Naive thymus-derived CD4-positive, alpha-beta T cell (primary cell): Measurements from ENCODE around the gene MRPL38. TPM values are rescaled to one million over a fixed set of nuclear protein-coding genes. Genes with fewer than 3 reads are reported as not detected.
"Not testable (repeated sequence)": the region's sequence is repeated elsewhere in the genome, so short reads cannot be mapped to it uniquely, and the experiment has no call there.

Experiments
- ATAC-seq: fragments of 150-1000 bp; cut with Tn5 transposase; 2 replicates; pipeline ENCODE4 v1.10.0; 2021; ENCODE audit warnings: mild to moderate bottlenecking, moderate library complexity
- CTCF ChIA-PET: fragments of 350-600 bp; sonication (Branson Sonifier 250); formaldehyde crosslinking; loops from one replicate; lab custom pipeline; 2021; ENCODE audit warnings: antibody characterized with exemption; lab: Charles Lee
- POLR2A ChIA-PET: fragments of 350-600 bp; sonication (Branson Sonifier 250); formaldehyde crosslinking; loops from one replicate; lab custom pipeline; 2021; ENCODE audit warnings: antibody characterized with exemption, inconsistent platforms; lab: Charles Lee
- DNase-seq, 9 donors: peaks; one replicate each; pipeline versions ENCODE4 v3.0.0 to v3.0.0-alpha.2; 2020 to 2022; ENCODE audit warnings: mixed read lengths in 1 of 9
- H3K27ac ChIP-seq: one replicate; pipeline ENCODE4 v1.7.0; 2013; ENCODE audit warnings: mild to moderate bottlenecking, low read depth, low read length, moderate library complexity
- H3K27me3 ChIP-seq, 2 donors: one replicate each; pipeline ENCODE4 v1.7.0; 2013; ENCODE audit warnings: low read length in 2 of 2, mild to moderate bottlenecking in 2 of 2, moderate library complexity in 2 of 2; ENCODE audit not compliant: control insufficient read depth in 2 of 2, insufficient read depth in 2 of 2
- H3K36me3 ChIP-seq, 3 experiments: 1 replicate in 2 of 3; 2 replicates in 1 of 3; pipeline ENCODE4 v1.7.0; 2013; ENCODE audit warnings: low read length in 3 of 3, mild to moderate bottlenecking in 3 of 3, moderate library complexity in 1 of 3; ENCODE audit not compliant: insufficient read depth in 3 of 3, control insufficient read depth in 2 of 3
- H3K4me1 ChIP-seq, 2 donors: one replicate each; pipeline ENCODE4 v1.7.0; 2013; ENCODE audit warnings: low read length in 2 of 2, mild to moderate bottlenecking in 2 of 2, moderate library complexity in 1 of 2; ENCODE audit not compliant: control insufficient read depth in 2 of 2, insufficient read depth in 2 of 2
- H3K4me3 ChIP-seq: 2 replicates; pipeline ENCODE4 v1.7.0; 2013; ENCODE audit warnings: mild to moderate bottlenecking, low read length
- H3K9me3 ChIP-seq, 3 experiments: 1 replicate in 2 of 3; 2 replicates in 1 of 3; pipeline ENCODE4 v1.7.0; 2013; ENCODE audit warnings: low read length in 3 of 3; ENCODE audit not compliant: control insufficient read depth in 2 of 3
- H3K27ac Mint-ChIP-seq, 9 donors: one replicate each; pipeline ENCODE4 v1.8.0; 2020 to 2022; ENCODE audit warnings: mixed read lengths in 9 of 9, mild to moderate bottlenecking in 8 of 9, moderate library complexity in 5 of 9, inconsistent platforms in 2 of 9
- H3K27me3 Mint-ChIP-seq, 5 donors: one replicate each; pipeline ENCODE4 v1.8.0; 2021 to 2022; ENCODE audit warnings: mixed read lengths in 5 of 5, mild to moderate bottlenecking in 1 of 5
- H3K36me3 Mint-ChIP-seq, 5 donors: one replicate each; pipeline ENCODE4 v1.8.0; 2020 to 2022; ENCODE audit warnings: mixed read lengths in 5 of 5, mild to moderate bottlenecking in 3 of 5, inconsistent platforms in 1 of 5
- H3K4me1 Mint-ChIP-seq, 7 donors: one replicate each; pipeline ENCODE4 v1.8.0; 2020 to 2022; ENCODE audit warnings: mixed read lengths in 7 of 7, mild to moderate bottlenecking in 3 of 7, inconsistent platforms in 1 of 7
- H3K4me3 Mint-ChIP-seq, 10 donors: one replicate each; pipeline ENCODE4 v1.8.0; 2020 to 2022; ENCODE audit warnings: mild to moderate bottlenecking in 10 of 10, mixed read lengths in 10 of 10, moderate library complexity in 6 of 10, inconsistent platforms in 2 of 10
- H3K9me3 Mint-ChIP-seq, 11 donors: one replicate each; pipeline ENCODE4 v1.8.0; 2020 to 2022; ENCODE audit warnings: mixed read lengths in 11 of 11, mild to moderate bottlenecking in 4 of 11, inconsistent platforms in 1 of 11, moderate library complexity in 1 of 11
- intact Hi-C, 2 donors: fragments of 100-400 bp; cut with micrococcal nuclease; formaldehyde crosslinking; loops; one replicate each; pipeline ENCODE4 v1.15.1; 2023
- polyA plus RNA-seq, 2 donors: library from polyadenylated mRNA; unstranded; fragments of 300-500 nt; fragmentation: Illumina TruSeq; gene quantifications; one replicate each; pipeline ENCODE4 v1.2.3, GENCODE V29; 2021
- total RNA-seq, 6 experiments: library from RNA in 5 of 6; stranded (reverse) in 5 of 6; gene quantifications; 1 replicate in 5 of 6; 2 replicates in 1 of 6; pipeline ENCODE4 v1.2.3 and lab custom pipeline; 2021 to 2026

The MRPL38 gene
- total and polyA plus RNA-seq, 7 experiments from 2014 or later = 64.6 to 154 (median 101) TPM

GRCh38 chr17:75872434-75873351 lies 32.0 kb downstream of the MRPL38 start:
- H3K4me3 Mint-ChIP-seq = peak overlapping the region in 5 of 10 donors; percentile 30 to 69 (median 48)
- Histone ChIP-seq H3K27me3 (no peaks in the 10 kb centered on the region), H3K9me3 (no peaks in the 10 kb centered on the region), H3K4me3 (no peak overlapping the region), H3K36me3 (no peaks in the 10 kb centered on the region), H3K4me1 (peaks cover 30 to 36% of the 10 kb centered on the region in 2 donors), H3K27ac (peak overlapping the region; percentile 57)
- H3K4me1 Mint-ChIP-seq = peaks cover 24 to 50% (median 39%) of the 10 kb centered on the region in 7 donors
- H3K27me3 Mint-ChIP-seq = peaks cover 0 to 2% (median 0%) of the 10 kb centered on the region in 5 donors
- H3K27ac Mint-ChIP-seq = peak overlapping the region; percentile 68 to 98 (median 83)
- intact Hi-C loops = loop anchor here in 1 of 2 donors (1.0 kb wide), 1 partner anchor 17 kb away; the partner anchor contains the start of gene WBP2
- H3K9me3 Mint-ChIP-seq = no peaks in the 10 kb centered on the region
- ATAC-seq (peak; percentile 68), DNase-seq (peak in 8 of 9 donors; percentile 41 to 75 (median 59))
- ChIA-PET POLR2A (interaction anchor here (0.9 to 20.0 kb wide), 7 partner anchors 15 to 96 kb away, joined by 3 to 354 read pairs (median 8); partner anchors contain the start of genes TRIM65, UNK and WBP2), CTCF (interaction anchor here (1.1 to 1.6 kb wide), 5 partner anchors 8 to 90 kb away, joined by 3 to 5 read pairs (median 3); partner anchors contain the start of gene WBP2)
- H3K36me3 Mint-ChIP-seq = peaks cover 0 to 2% (median 0%) of the 10 kb centered on the region in 5 donors

- peaks cover 10 to 13% of the 10 kb centered on the region in 2 donors for H3K4me1 ChIP-seq
- H3K9me3 ChIP-seq, ATAC-seq, H3K27me3 Mint-ChIP-seq, H3K27ac ChIP-seq, DNase-seq, intact Hi-C loops, H3K27me3 ChIP-seq, H3K4me3 ChIP-seq, H3K9me3 Mint-ChIP-seq, H3K4me3 Mint-ChIP-seq, CTCF ChIA-PET, H3K36me3 ChIP-seq, H3K36me3 Mint-ChIP-seq: not testable (repeated sequence)
- peaks cover 7 to 34% (median 24%) of the 10 kb centered on the region in 7 donors for H3K4me1 Mint-ChIP-seq
- H3K27ac Mint-ChIP-seq = peak overlapping the region in 7 of 9 donors; percentile 1 to 80 (median 44)
- POLR2A ChIA-PET = interaction anchor here (20.0 kb wide), 1 partner anchor 12 kb away, joined by 354 read pairs; the partner anchor contains the start of gene WBP2
These were observed 34.5 kb downstream of the MRPL38 start for GRCh38 chr17:75870228-75870627.

- CTCF ChIA-PET = no interaction called here
- no peak overlapping the region for H3K4me3 Mint-ChIP-seq
- Histone ChIP-seq H3K4me3 (no peak overlapping the region), H3K27ac (no peak overlapping the region), H3K27me3 (no peaks in the 10 kb centered on the region), H3K4me1 (peaks cover 13 to 18% of the 10 kb centered on the region in 2 donors), H3K36me3 (no peaks in the 10 kb centered on the region), H3K9me3 (no peaks in the 10 kb centered on the region)
- H3K27me3 Mint-ChIP-seq = no peaks in the 10 kb centered on the region
- intact Hi-C loops = no loop called here
- peak overlapping the region in 1 of 9 donors; percentile 52 for H3K27ac Mint-ChIP-seq
- no peaks in the 10 kb centered on the region for H3K9me3 Mint-ChIP-seq
- H3K4me1 Mint-ChIP-seq = peaks cover 8 to 41% (median 26%) of the 10 kb centered on the region in 7 donors
- POLR2A ChIA-PET = interaction anchor here (20.0 kb wide), 1 partner anchor 11 kb away, joined by 354 read pairs; the partner anchor contains the start of gene WBP2
- no peak for ATAC-seq
- no peak for DNase-seq
- H3K36me3 Mint-ChIP-seq = no peaks in the 10 kb centered on the region
These were observed 35.2 kb downstream of the MRPL38 start for GRCh38 chr17:75869282-75870141.

GRCh38 chr17:75868730-75869281 lies 35.9 kb downstream of the MRPL38 start:
- H3K4me3 ChIP-seq, H3K27ac ChIP-seq, H3K27me3 ChIP-seq, ATAC-seq, H3K27me3 Mint-ChIP-seq, H3K36me3 ChIP-seq, H3K9me3 Mint-ChIP-seq, H3K36me3 Mint-ChIP-seq, H3K9me3 ChIP-seq, DNase-seq, intact Hi-C loops, H3K4me3 Mint-ChIP-seq: not testable (repeated sequence)
- peaks cover 20 to 25% of the 10 kb centered on the region in 2 donors for H3K4me1 ChIP-seq
- peak overlapping the region in 1 of 9 donors; percentile 52 for H3K27ac Mint-ChIP-seq
- ChIA-PET CTCF (interaction anchor here (1.0 to 1.7 kb wide), 2 partner anchors 14 to 27 kb away, joined by 3 to 5 read pairs; partner anchors contain the start of gene WBP2), POLR2A (interaction anchor here (20.0 kb wide), 1 partner anchor 11 kb away, joined by 354 read pairs; the partner anchor contains the start of gene WBP2)
- peaks cover 15 to 43% (median 32%) of the 10 kb centered on the region in 7 donors for H3K4me1 Mint-ChIP-seq

GRCh38 chr17:75865404-75866188 lies 39.1 kb downstream of the MRPL38 start:
- H3K36me3 ChIP-seq, ATAC-seq, H3K27me3 ChIP-seq, H3K27ac ChIP-seq, H3K9me3 ChIP-seq, intact Hi-C loops, H3K4me3 ChIP-seq, H3K27me3 Mint-ChIP-seq, H3K36me3 Mint-ChIP-seq, H3K9me3 Mint-ChIP-seq, DNase-seq: not testable (repeated sequence)
- Mint-ChIP-seq H3K27ac (peak overlapping the region in 7 of 9 donors; percentile 8 to 93 (median 75)), H3K4me1 (peaks cover 10 to 29% (median 22%) of the 10 kb centered on the region in 7 donors), H3K4me3 (peak overlapping the region in 4 of 10 donors; percentile 2 to 72 (median 29))
- ChIA-PET POLR2A (interaction anchor here (0.7 to 20.0 kb wide), 3 partner anchors 8 to 24 kb away, joined by 3 to 354 read pairs (median 354); partner anchors contain the start of genes TRIM47 and WBP2), CTCF (interaction anchor here (0.9 to 1.3 kb wide), 3 partner anchors 9 to 112 kb away, joined by 3 to 7 read pairs (median 4); partner anchors contain the start of gene WBP2)
- H3K4me1 ChIP-seq = peaks cover 11 to 18% of the 10 kb centered on the region in 2 donors
